Left hindlimb (tissue), 1 donor: Measurements from ENCODE around the gene PAGE1.
"Not testable (repeated sequence)": the region's sequence is repeated elsewhere in the genome, so short reads cannot be mapped to it uniquely, and the experiment has no call there.

ENCODE experiments used
- DNase-seq: peaks from one replicate; pipeline ENCODE4 v3.0.0-alpha.2; 2018

Gene PAGE1

GRCh38 chrX:49695276-49696180 lies at the start of gene PAGE1:
TSS of gene PAGE1 (minus strand) at chrX:49695984. CDS start at chrX:49694770, 1,214 bp downstream.
- DNase-seq = no peak

- not testable (repeated sequence) for DNase-seq
Observed at GRCh38 chrX:49741501-49741900, 45.7 kb upstream of the PAGE1 start.

GRCh38 chrX:49727847-49728246 lies 32.1 kb upstream of the PAGE1 start:
- DNase-seq = no peak

GRCh38 chrX:49726966-49727365 lies 31.2 kb upstream of the PAGE1 start:
- DNase-seq = no peak

- no peak for DNase-seq
Observed at GRCh38 chrX:49725923-49726904, 30.4 kb upstream of the PAGE1 start.

- no peak for DNase-seq
Observed at GRCh38 chrX:49725401-49725800, 29.6 kb upstream of the PAGE1 start.

GRCh38 chrX:49720106-49720505 lies 24.3 kb upstream of the PAGE1 start:
- DNase-seq = not testable (repeated sequence)

- no peak for DNase-seq
Observed at GRCh38 chrX:49712577-49712976, 16.8 kb upstream of the PAGE1 start.

- no peak for DNase-seq
Observed at GRCh38 chrX:49710744-49711319, 15.0 kb upstream of the PAGE1 start.

GRCh38 chrX:49704691-49705404 lies 9.1 kb upstream of the PAGE1 start:
- DNase-seq = no peak

- no peak for DNase-seq
Observed at GRCh38 chrX:49701933-49702332, 6.1 kb upstream of the PAGE1 start.

GRCh38 chrX:49701323-49701722 lies 5.5 kb upstream of the PAGE1 start:
- no peak for DNase-seq

- DNase-seq = no peak
Observed at GRCh38 chrX:49675075-49675719, 20.6 kb downstream of the PAGE1 start.

- no peak for DNase-seq
Observed at GRCh38 chrX:49673394-49673793, 22.4 kb downstream of the PAGE1 start.

- DNase-seq = no peak
Observed at GRCh38 chrX:49664824-49665223, 31.0 kb downstream of the PAGE1 start.

- DNase-seq = no peak
Observed at GRCh38 chrX:49661881-49662280, 33.9 kb downstream of the PAGE1 start.

- DNase-seq = no peak
Observed at GRCh38 chrX:49659771-49660170, 36.0 kb downstream of the PAGE1 start.

- no peak for DNase-seq
Observed at GRCh38 chrX:49656533-49656932, 39.3 kb downstream of the PAGE1 start.

- no peak for DNase-seq
Observed at GRCh38 chrX:49644991-49645637, 50.7 kb downstream of the PAGE1 start.
